KMS-11 (cell line): ENCODE measurements around the gene RAB6B.

ENCODE experiments used
- H2AFZ ChIP-seq: fragments of 200-600 bp; sonication (generic); 2 replicates; pipeline ENCODE4 v1.6.1; 2016; ENCODE audit warnings: antibody characterized with exemption, mixed run types, low read depth
- H3K27ac ChIP-seq: fragments of 200-600 bp; sonication (generic); 2 replicates; pipeline ENCODE4 v1.6.1; 2016; ENCODE audit warnings: mild to moderate bottlenecking, mixed run types
- H3K27me3 ChIP-seq: fragments of 200-600 bp; sonication (generic); 2 replicates; pipeline ENCODE4 v1.6.1; 2017; ENCODE audit warnings: mild to moderate bottlenecking, low read depth, mixed run types, moderate library complexity; ENCODE audit not compliant: insufficient read depth
- H3K36me3 ChIP-seq: fragments of 200-600 bp; sonication (generic); 2 replicates; pipeline ENCODE4 v1.6.1; 2017; ENCODE audit warnings: mild to moderate bottlenecking, mixed run types; ENCODE audit not compliant: insufficient read depth
- H3K4me1 ChIP-seq: fragments of 200-600 bp; sonication (generic); 2 replicates; pipeline ENCODE4 v1.6.1; 2016; ENCODE audit warnings: mild to moderate bottlenecking, low read depth, mixed run types; ENCODE audit not compliant: poor library complexity, severe bottlenecking
- H3K4me2 ChIP-seq: fragments of 200-600 bp; sonication (generic); 2 replicates; pipeline ENCODE4 v1.7.0; 2016; ENCODE audit warnings: mild to moderate bottlenecking, mixed run types
- H3K4me3 ChIP-seq: fragments of 200-600 bp; sonication (generic); IDR thresholded peaks from 2 replicates; pipeline ENCODE4 v1.6.1; 2017; ENCODE audit warnings: low read depth, low read length, mixed read lengths; ENCODE audit not compliant: insufficient read depth
- H3K79me2 ChIP-seq: fragments of 200-600 bp; sonication (generic); 2 replicates; pipeline ENCODE4 v1.6.1; 2016; ENCODE audit warnings: low read depth, mixed run types; ENCODE audit not compliant: insufficient read depth
- H3K9ac ChIP-seq: fragments of 200-600 bp; sonication (generic); 2 replicates; pipeline ENCODE4 v1.6.1; 2016; ENCODE audit warnings: mild to moderate bottlenecking, mixed run types
- H4K20me1 ChIP-seq: fragments of 200-600 bp; sonication (generic); 2 replicates; pipeline ENCODE4 v1.6.1; 2016; ENCODE audit warnings: mild to moderate bottlenecking, mixed run types; ENCODE audit not compliant: insufficient read depth
- TF ChIP-seq, protein P1 (sequence below): fragments of 200-600 bp; sonication (generic); conservative IDR thresholded peaks from 2 replicates; pipeline ENCODE4 v1.6.1; 2017; ENCODE audit warnings: low read depth, mild to moderate bottlenecking, antibody characterized with exemption, low read length, moderate library complexity, mixed read lengths

RAB6B gene

GRCh38 chr3:133878518-133878917 lies 17.2 kb downstream of the RAB6B start:
- Histone ChIP-seq H3K36me3 (no peaks in the 10 kb centered on the region), H3K9ac (no peak overlapping the region), H3K79me2 (no peaks in the 10 kb centered on the region), H3K4me2 (no peak overlapping the region), H2AFZ (no peak overlapping the region), H4K20me1 (no peaks in the 10 kb centered on the region), H3K27me3 (no peaks in the 10 kb centered on the region), H3K4me3 (no peak overlapping the region), H3K4me1 (no peaks in the 10 kb centered on the region), H3K27ac (no peak overlapping the region)
- TF ChIP-seq, protein P1, sequence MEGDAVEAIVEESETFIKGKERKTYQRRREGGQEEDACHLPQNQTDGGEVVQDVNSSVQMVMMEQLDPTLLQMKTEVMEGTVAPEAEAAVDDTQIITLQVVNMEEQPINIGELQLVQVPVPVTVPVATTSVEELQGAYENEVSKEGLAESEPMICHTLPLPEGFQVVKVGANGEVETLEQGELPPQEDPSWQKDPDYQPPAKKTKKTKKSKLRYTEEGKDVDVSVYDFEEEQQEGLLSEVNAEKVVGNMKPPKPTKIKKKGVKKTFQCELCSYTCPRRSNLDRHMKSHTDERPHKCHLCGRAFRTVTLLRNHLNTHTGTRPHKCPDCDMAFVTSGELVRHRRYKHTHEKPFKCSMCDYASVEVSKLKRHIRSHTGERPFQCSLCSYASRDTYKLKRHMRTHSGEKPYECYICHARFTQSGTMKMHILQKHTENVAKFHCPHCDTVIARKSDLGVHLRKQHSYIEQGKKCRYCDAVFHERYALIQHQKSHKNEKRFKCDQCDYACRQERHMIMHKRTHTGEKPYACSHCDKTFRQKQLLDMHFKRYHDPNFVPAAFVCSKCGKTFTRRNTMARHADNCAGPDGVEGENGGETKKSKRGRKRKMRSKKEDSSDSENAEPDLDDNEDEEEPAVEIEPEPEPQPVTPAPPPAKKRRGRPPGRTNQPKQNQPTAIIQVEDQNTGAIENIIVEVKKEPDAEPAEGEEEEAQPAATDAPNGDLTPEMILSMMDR: no peak

DNA sequence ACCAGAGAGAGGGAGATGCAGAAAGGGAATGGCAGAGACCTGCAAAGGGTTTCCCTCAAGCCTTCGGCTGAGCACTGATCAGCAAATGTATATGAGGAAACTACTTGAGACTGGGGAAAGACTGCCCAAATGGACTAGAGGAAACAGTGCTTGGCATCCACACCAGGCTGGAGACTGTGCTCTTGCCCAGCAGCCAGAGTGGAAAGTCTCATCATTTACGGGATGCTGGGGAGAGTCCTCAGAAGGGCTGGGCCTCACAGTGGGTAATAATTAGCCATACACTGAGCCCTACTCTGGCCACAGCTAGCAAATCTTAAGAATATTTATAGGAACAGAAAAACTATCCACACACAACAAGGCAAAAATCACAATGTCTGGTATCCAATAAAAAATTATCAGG lies 18.5 kb downstream of the RAB6B start:
- no peaks in the 10 kb centered on the region for H3K36me3 ChIP-seq
- H3K4me2 ChIP-seq: no peak overlapping the region
- no peak overlapping the region for H3K9ac ChIP-seq
- no peak overlapping the region for H3K4me3 ChIP-seq
- no peaks in the 10 kb centered on the region for H3K79me2 ChIP-seq
- H3K27ac ChIP-seq: no peak overlapping the region
- H4K20me1 ChIP-seq: no peaks in the 10 kb centered on the region
- no peaks in the 10 kb centered on the region for H3K27me3 ChIP-seq
- TF ChIP-seq, protein P1: no peak
- no peaks in the 10 kb centered on the region for H3K4me1 ChIP-seq
- no peak overlapping the region for H2AFZ ChIP-seq

DNA sequence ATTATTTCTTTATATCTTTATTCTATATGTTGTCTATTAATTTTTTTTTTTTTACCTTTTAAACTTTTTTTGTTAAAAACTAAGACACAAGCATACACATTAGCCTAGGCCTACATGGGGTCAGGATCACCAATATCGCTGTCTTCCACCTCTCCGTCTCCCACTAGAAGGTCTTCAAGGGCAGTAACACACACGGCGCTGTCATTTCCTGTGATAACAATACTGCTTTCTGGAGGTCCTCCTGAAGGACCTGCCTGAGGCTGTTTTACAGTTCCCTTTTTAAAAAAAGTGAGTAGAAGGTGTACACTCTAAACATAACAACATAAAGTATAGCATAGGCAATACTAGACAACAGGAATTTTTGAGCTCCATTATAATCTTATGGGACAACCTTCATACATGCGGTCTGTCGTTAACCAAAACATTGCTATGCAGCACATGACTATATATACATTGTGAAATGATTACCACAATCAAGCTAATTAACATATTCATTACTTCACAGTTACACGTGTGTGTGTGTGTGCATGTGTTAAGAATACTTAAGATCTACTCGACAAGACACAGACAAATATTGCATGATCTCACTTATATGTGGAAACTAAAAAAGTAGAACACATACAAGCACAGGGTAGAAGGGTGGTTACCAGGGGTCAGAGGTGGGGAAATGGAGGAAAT lies 20.8 kb downstream of the RAB6B start:
- Histone ChIP-seq H2AFZ (no peak overlapping the region), H3K27ac (no peak overlapping the region), H3K79me2 (no peaks in the 10 kb centered on the region), H3K36me3 (no peaks in the 10 kb centered on the region), H3K9ac (no peak overlapping the region), H3K4me3 (no peak overlapping the region), H3K4me2 (no peak overlapping the region), H3K27me3 (no peaks in the 10 kb centered on the region), H4K20me1 (no peaks in the 10 kb centered on the region), H3K4me1 (no peaks in the 10 kb centered on the region)
- TF ChIP-seq, protein P1: no peak

DNA sequence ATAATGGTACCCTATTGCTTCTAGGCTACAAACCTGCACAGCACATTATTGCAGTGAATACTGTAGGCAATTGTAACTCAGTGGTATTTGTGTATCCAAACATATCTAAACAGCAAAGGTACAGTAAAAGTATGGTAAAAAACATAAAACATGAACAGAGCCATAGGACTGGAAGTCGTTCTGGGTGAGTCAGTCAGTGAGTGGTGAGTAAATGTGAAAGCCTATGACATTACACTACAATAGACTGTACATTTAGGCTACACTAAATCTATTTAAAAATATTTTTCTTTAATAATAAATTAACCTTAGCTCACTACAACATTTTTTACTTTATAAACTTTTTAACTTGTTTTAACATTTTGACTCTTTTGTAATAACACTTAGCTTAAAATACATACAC lies 21.3 kb downstream of the RAB6B start:
- Histone ChIP-seq H2AFZ (no peak overlapping the region), H3K36me3 (no peaks in the 10 kb centered on the region), H3K4me1 (no peaks in the 10 kb centered on the region), H4K20me1 (no peaks in the 10 kb centered on the region), H3K79me2 (no peaks in the 10 kb centered on the region), H3K4me2 (no peak overlapping the region), H3K27ac (no peak overlapping the region), H3K9ac (no peak overlapping the region), H3K27me3 (no peaks in the 10 kb centered on the region), H3K4me3 (no peak overlapping the region)
- TF ChIP-seq, protein P1: no peak
